Activated naive CD4-positive, alpha-beta T cell treated with anti-CD3 and anti-CD28 coated beads, Interleukin-2, amount 10 ng/mL, durations not matched to agents 7 days and 5 days (primary cell): ENCODE data around the gene FNDC3A.

Source experiments
- CTCF ChIA-PET: fragments of 350-600 bp; sonication (Branson Sonifier 250); formaldehyde crosslinking; loops from one replicate; lab custom pipeline; 2021; ENCODE audit warnings: antibody characterized with exemption; lab: Charles Lee
- DNase-seq: peaks from one replicate; pipeline ENCODE4 v3.0.0-alpha.2; 2020
- H3K27ac Mint-ChIP-seq: one replicate; pipeline ENCODE4 v1.8.0; 2021; ENCODE audit warnings: mild to moderate bottlenecking, moderate library complexity, mixed read lengths
- H3K27me3 Mint-ChIP-seq: one replicate; pipeline ENCODE4 v1.8.0; 2021; ENCODE audit warnings: mild to moderate bottlenecking, mixed read lengths
- H3K36me3 Mint-ChIP-seq: one replicate; pipeline ENCODE4 v1.8.0; 2021; ENCODE audit warnings: mixed read lengths
- H3K4me1 Mint-ChIP-seq: one replicate; pipeline ENCODE4 v1.8.0; 2021; ENCODE audit warnings: mixed read lengths
- H3K4me3 Mint-ChIP-seq: one replicate; pipeline ENCODE4 v1.8.0; 2021; ENCODE audit warnings: mild to moderate bottlenecking, moderate library complexity, mixed read lengths
- H3K9me3 Mint-ChIP-seq: one replicate; pipeline ENCODE4 v1.8.0; 2021; ENCODE audit warnings: mixed read lengths

Gene FNDC3A

DNA sequence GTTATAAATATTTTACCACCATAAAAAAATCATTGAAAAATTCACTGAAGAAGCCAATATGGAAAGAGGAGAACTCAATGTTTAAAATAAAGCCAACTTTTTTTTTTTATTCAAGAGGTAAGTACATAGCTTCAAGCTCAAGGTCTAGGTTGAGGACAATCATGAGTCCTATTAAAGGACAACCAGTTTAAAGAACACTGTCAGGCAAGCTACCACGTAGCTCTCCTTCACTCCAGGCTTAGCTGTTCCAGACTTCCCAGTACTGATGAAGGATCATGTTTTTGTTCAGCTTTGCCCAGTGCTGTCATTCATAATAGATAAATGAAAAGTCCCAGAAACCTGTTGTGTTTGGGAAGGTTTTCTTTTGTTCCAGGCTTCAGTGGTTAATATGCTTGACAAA, 234.4 kb downstream of the FNDC3A start:
- H3K4me1 Mint-ChIP-seq: peaks cover 9% of the 10 kb centered on the region
- no peaks in the 10 kb centered on the region for H3K27me3 Mint-ChIP-seq
- DNase-seq: no peak
- no peak overlapping the region for H3K27ac Mint-ChIP-seq
- peaks cover 4% of the 10 kb centered on the region for H3K9me3 Mint-ChIP-seq
- H3K36me3 Mint-ChIP-seq: peaks cover 33% of the 10 kb centered on the region
- CTCF ChIA-PET: no interaction called here
- H3K4me3 Mint-ChIP-seq: no peak overlapping the region

- H3K4me1 Mint-ChIP-seq: peaks cover 12% of the 10 kb centered on the region
- no peak for DNase-seq
- peaks cover 5% of the 10 kb centered on the region for H3K9me3 Mint-ChIP-seq
Measured at GRCh38 chr13:49210669-49211068, 235.0 kb downstream of the FNDC3A start.

GRCh38 chr13:49213539-49213938, 237.8 kb downstream of the FNDC3A start:
- H3K9me3 Mint-ChIP-seq: peaks cover 12% of the 10 kb centered on the region
- H3K36me3 Mint-ChIP-seq: peaks cover 14% of the 10 kb centered on the region
- H3K27me3 Mint-ChIP-seq: peaks cover 18% of the 10 kb centered on the region
- H3K4me1 Mint-ChIP-seq: peaks cover 22% of the 10 kb centered on the region
- H3K27ac Mint-ChIP-seq: no peak overlapping the region
- DNase-seq: no peak
- H3K4me3 Mint-ChIP-seq: no peak overlapping the region
- CTCF ChIA-PET: interaction anchor here (2.2 kb wide), 1 partner anchor 28 kb away, joined by 4 read pairs; no protein-coding TSS in a partner anchor

More at GRCh38 chr13:49210669-49211068, 235.0 kb downstream of the FNDC3A start:
- CTCF ChIA-PET: no interaction called here
- H3K4me3 Mint-ChIP-seq: no peak overlapping the region
- H3K36me3 Mint-ChIP-seq: peaks cover 31% of the 10 kb centered on the region
- H3K27ac Mint-ChIP-seq: no peak overlapping the region
- no peaks in the 10 kb centered on the region for H3K27me3 Mint-ChIP-seq

DNA sequence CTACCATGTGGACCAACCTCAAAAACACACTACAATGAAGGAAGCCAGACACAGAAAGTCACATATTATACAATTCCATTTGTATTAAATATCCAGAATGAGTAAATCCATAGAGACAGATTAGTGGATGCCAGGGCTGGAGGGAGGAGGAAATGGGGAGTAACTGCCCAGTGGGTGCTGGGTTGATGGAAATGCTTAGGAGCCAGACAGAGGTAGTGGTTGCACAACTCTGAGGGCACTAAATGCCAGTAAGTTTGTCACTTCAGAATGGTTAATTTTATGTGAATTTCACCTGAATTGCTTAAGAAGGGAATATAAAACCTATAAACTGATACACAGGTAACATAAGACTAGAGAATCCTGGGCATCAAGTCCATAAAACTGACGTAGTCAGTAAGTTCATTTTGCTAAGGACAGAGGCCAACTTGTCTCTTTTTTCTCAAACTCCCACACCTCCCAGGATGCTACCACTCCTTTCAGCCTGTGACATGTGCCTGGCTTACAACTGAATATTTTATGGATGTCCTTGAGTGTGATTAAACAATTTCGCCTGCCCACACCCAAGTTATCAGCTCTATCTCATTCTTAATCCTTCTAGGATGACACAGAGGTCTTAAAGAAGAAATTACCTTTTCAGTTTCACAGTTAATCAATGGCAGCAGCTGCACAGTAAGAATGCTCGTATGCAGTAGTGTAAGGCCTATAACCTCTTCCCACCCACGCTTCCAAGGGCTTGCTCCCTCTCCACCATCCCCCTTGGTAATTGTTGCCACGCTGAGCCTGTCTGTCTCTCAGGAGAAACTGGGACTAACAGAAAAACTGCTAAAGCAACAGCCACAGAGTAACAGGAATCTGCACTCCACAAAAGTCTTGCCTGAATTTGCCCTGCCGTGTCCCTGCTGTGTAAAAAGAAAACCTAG, 238.5 kb downstream of the FNDC3A start:
- CTCF ChIA-PET: interaction anchor here (0.7 to 2.2 kb wide), 5 partner anchors 25 to 102 kb away, joined by 3 to 7 read pairs (median 4); partner anchors contain the start of gene CDADC1
- H3K27ac Mint-ChIP-seq: no peak overlapping the region

DNA sequence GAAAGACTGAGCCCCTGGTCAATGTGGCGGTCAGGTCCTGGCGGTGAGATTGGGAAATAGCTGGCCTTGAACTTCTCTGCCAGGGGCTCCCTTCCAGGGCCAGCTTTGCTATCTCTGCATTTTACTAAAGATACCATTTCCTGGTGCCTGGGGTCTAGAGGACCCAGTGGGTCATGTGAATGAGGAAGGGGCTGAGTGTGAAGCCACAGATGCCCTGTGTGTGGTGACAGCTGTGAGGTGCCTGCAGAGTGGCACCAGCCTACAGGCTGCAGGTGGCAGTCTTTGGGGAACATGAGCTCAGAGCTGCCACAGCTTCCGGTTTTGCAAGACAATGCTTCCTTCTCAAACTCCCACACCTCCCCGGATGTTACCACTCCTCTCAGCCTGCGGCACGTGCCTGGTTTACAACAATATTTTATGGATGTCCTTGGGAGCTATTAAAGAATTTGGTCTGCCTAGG, 239.2 kb downstream of the FNDC3A start:
- peaks cover 32% of the 10 kb centered on the region for H3K27me3 Mint-ChIP-seq
- no peak overlapping the region for H3K27ac Mint-ChIP-seq
- H3K9me3 Mint-ChIP-seq: peaks cover 12% of the 10 kb centered on the region
- peaks cover 27% of the 10 kb centered on the region for H3K4me1 Mint-ChIP-seq
- H3K4me3 Mint-ChIP-seq: no peak overlapping the region
- CTCF ChIA-PET: interaction anchor here (0.6 to 2.2 kb wide), 7 partner anchors 9 to 308 kb away, joined by 3 to 7 read pairs (median 4); partner anchors contain the start of gene CDADC1
- peaks cover 11% of the 10 kb centered on the region for H3K36me3 Mint-ChIP-seq
- peak; percentile 63 for DNase-seq

More for the DNA sequence above, 238.5 kb downstream of the FNDC3A start:
- Mint-ChIP-seq H3K4me1 (peaks cover 22% of the 10 kb centered on the region), H3K27me3 (peaks cover 25% of the 10 kb centered on the region), H3K4me3 (no peak overlapping the region), H3K36me3 (peaks cover 14% of the 10 kb centered on the region), H3K9me3 (peaks cover 12% of the 10 kb centered on the region)
- no peak for DNase-seq

DNA sequence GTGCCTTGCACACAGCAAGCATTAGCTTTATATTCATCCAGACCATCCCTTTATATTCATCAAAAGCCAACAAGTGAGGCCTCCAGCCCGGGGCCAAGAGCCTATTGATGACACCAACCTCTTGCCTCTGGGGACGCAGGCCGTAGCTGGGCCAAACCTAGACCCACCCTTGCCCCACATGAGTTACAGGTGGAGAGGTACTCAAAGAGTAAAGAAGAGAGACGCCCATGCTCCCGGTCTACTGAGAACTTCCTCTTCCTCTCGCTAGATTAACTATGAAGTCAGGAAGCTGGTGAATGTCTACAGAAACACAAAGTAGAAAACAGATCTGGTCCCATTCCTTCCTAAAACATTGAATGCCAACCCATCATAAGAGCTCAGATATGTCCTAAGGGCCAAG, 240.6 kb downstream of the FNDC3A start:
- CTCF ChIA-PET: no interaction called here
- Mint-ChIP-seq H3K36me3 (peaks cover 13% of the 10 kb centered on the region), H3K4me3 (no peak overlapping the region), H3K9me3 (peaks cover 12% of the 10 kb centered on the region), H3K27ac (no peak overlapping the region), H3K27me3 (peaks cover 44% of the 10 kb centered on the region), H3K4me1 (peaks cover 33% of the 10 kb centered on the region)
- no peak for DNase-seq

GRCh38 chr13:49217962-49218492, 242.3 kb downstream of the FNDC3A start:
- peaks cover 38% of the 10 kb centered on the region for H3K4me1 Mint-ChIP-seq
- H3K4me3 Mint-ChIP-seq: no peak overlapping the region
- peaks cover 61% of the 10 kb centered on the region for H3K27me3 Mint-ChIP-seq
- H3K27ac Mint-ChIP-seq: no peak overlapping the region
- peaks cover 12% of the 10 kb centered on the region for H3K9me3 Mint-ChIP-seq
- CTCF ChIA-PET: no interaction called here
- H3K36me3 Mint-ChIP-seq: peaks cover 8% of the 10 kb centered on the region
- DNase-seq: no peak

DNA sequence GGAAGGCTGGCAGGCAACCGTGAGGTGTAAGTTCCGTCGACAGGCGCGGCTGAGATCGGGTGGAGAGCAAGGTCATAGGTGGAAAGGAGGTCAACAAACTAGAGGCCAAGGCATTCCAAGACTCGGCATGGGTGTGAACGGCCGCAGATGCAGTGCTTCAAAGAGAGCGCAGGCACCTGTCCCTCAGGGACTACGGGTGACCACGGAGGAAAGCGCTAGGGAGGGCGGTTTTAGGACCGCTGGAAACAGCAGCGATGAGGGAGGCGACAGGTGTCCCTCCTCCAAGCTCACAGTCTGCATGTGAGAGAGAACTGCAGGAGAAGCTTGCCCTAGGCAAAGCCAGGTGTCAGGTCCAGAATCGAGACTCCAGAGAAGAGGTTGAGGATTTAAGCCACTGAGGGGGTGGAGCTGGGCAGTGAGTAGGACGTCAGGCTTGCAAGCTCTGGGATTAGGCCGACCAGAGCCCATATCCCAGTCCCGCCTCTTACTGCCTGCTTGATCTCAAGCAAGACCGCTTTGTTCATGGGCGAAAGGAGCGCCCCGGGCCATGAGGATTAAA, 242.9 kb downstream of the FNDC3A start:
- peaks cover 67% of the 10 kb centered on the region for H3K27me3 Mint-ChIP-seq
- H3K4me1 Mint-ChIP-seq: peaks cover 38% of the 10 kb centered on the region
- DNase-seq: no peak
- peak overlapping the region; percentile 21 for H3K4me3 Mint-ChIP-seq
- CTCF ChIA-PET: no interaction called here
- peaks cover 12% of the 10 kb centered on the region for H3K9me3 Mint-ChIP-seq
- H3K27ac Mint-ChIP-seq: no peak overlapping the region
- H3K36me3 Mint-ChIP-seq: peaks cover 8% of the 10 kb centered on the region

DNA sequence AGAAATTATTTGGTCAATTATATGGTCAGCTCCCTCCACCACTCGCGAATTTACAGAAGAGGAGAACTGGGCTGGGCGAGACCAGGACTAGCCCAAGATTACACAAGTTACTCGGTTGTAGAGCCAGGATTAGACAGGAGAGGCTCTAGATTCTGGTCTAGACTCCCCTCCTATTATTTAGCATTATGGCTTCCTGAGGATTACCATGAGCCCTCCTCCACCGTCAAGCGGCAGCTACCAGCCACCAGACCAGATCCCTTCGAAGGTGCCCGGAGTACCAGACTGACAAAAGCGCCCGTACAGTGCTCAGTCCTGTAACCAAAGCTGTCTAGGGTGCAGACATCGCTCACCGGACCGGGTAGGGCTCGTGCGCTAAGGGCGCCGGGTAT, 243.9 kb downstream of the FNDC3A start:
- Mint-ChIP-seq H3K27me3 (peaks cover 78% of the 10 kb centered on the region), H3K36me3 (peaks cover 8% of the 10 kb centered on the region)

DNA sequence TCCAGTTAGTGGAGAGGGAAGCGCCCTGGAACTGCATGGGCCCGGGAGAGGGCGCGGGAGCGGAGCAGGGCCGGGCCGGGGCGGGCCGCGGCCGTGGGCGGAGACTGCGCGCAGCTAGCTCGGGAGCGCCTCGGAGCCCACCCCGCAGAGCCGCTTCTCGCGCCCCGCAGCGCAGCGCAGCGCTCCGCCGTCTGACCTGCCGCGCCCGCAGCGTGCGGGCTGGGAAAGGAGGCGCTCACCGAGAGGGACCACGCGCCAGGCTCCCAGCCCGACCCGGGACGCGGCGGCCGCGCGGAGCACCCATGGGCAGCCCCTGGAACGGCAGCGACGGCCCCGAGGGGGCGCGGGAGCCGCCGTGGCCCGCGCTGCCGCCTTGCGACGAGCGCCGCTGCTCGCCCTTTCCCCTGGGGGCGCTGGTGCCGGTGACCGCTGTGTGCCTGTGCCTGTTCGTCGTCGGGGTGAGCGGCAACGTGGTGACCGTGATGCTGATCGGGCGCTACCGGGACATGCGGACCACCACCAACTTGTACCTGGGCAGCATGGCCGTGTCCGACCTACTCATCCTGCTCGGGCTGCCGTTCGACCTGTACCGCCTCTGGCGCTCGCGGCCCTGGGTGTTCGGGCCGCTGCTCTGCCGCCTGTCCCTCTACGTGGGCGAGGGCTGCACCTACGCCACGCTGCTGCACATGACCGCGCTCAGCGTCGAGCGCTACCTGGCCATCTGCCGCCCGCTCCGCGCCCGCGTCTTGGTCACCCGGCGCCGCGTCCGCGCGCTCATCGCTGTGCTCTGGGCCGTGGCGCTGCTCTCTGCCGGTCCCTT, 244.5 kb downstream of the FNDC3A start, which contains the start of gene MLNR:
Gene MLNR (plus strand): TSS at position 303 of the 820 bp plus-strand sequence. CDS start 0 bp downstream, at position 303.
- Mint-ChIP-seq H3K4me3 (peak within 1 kb of the TSS; percentile 63), H3K27me3 (peaks cover 81% of the 10 kb centered on the region), H3K36me3 (peaks cover 6% of the 10 kb centered on the region), H3K4me1 (peaks cover 28% of the 10 kb centered on the region), H3K9me3 (peaks cover 7% of the 10 kb centered on the region), H3K27ac (peak within 1 kb of the TSS; percentile 19)
- peak; percentile 64 for DNase-seq
- CTCF ChIA-PET: interaction anchor here (1.0 kb wide), 1 partner anchor 28 kb away, joined by 3 read pairs; the partner anchor contains the start of gene CDADC1

More for the DNA sequence above, 243.9 kb downstream of the FNDC3A start:
- H3K4me3 Mint-ChIP-seq: peak overlapping the region; percentile 63
- H3K4me1 Mint-ChIP-seq: peaks cover 34% of the 10 kb centered on the region
- H3K9me3 Mint-ChIP-seq: peaks cover 12% of the 10 kb centered on the region
- peak overlapping the region; percentile 19 for H3K27ac Mint-ChIP-seq
- CTCF ChIA-PET: interaction anchor here (0.6 to 1.0 kb wide), 3 partner anchors 11 to 387 kb away, joined by 3 read pairs; partner anchors contain the start of gene CDADC1
- DNase-seq: no peak

DNA sequence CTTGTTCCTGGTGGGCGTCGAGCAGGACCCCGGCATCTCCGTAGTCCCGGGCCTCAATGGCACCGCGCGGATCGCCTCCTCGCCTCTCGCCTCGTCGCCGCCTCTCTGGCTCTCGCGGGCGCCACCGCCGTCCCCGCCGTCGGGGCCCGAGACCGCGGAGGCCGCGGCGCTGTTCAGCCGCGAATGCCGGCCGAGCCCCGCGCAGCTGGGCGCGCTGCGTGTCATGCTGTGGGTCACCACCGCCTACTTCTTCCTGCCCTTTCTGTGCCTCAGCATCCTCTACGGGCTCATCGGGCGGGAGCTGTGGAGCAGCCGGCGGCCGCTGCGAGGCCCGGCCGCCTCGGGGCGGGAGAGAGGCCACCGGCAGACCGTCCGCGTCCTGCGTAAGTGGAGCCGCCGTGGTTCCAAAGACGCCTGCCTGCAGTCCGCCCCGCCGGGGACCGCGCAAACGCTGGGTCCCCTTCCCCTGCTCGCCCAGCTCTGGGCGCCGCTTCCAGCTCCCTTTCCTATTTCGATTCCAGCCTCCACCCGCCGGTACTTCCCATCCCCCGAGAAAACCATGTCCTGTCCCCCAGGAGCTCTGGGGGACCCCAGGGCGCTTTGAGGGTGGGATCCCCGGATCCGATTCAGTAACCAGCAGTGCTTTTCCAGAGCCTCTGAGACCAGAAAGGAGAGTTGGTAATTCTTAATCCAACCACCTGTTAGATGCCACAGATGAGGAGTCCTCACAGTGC, 245.3 kb downstream of the FNDC3A start:
- Mint-ChIP-seq H3K4me1 (peaks cover 23% of the 10 kb centered on the region), H3K4me3 (peak overlapping the region; percentile 61), H3K27ac (no peak overlapping the region), H3K36me3 (peaks cover 6% of the 10 kb centered on the region), H3K9me3 (peaks cover 5% of the 10 kb centered on the region), H3K27me3 (peaks cover 81% of the 10 kb centered on the region)
- CTCF ChIA-PET: no interaction called here
- DNase-seq: no peak

- Mint-ChIP-seq H3K4me1 (peaks cover 18% of the 10 kb centered on the region), H3K4me3 (peak overlapping the region; percentile 12), H3K36me3 (peaks cover 2% of the 10 kb centered on the region), H3K9me3 (no peaks in the 10 kb centered on the region), H3K27ac (no peak overlapping the region), H3K27me3 (peaks cover 85% of the 10 kb centered on the region)
- DNase-seq: no peak
- CTCF ChIA-PET: no interaction called here
Measured at GRCh38 chr13:49221590-49221965, 245.9 kb downstream of the FNDC3A start.
